ENCODE measurements around the gene RNF225. TPM values are rescaled to one million over a fixed set of nuclear protein-coding genes. Genes with fewer than 3 reads are reported as not detected.

RNF225 gene
- total and polyA plus RNA-seq, 2 of the 13 experiments (the other 11 are each of a cell fraction or from before 2014, with no cell fraction given), result not detected

DNA sequence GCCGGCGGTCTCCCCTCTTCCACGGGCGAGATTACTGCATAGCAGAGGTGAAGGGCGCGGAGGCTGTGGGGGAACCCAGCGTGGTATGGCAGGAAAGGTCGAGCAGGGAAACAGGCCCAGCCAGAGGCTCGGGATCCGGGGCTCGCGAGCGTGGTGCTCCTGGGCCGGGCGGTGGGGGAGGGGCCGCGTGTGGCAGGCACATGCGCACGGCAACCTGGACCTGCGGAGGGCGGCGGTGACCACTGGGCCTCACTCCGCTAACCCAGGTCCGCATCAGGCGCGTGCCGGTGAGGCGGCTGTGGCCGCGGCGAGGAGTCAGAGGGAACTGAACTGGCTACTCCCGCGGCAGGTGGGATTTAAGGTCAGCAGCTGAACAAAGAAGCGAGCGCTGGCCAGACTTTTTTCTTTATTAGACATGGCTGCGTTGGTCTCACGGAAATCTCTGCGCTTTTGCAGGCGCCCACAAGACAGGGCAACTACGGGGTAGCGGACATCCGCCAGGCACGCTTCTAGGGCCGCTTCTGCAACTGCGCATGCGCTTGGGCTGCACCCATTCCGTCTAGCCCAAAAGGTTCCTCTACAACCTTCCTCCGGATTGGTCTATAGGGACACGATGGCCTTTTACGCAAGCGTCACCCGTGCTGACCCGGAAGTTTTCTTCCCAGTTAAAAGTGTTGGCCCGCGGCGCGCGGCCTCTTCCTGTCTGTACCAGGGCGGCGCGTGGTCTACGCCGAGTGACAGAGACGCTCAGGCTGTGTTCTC, 8.7 kb upstream of the RNF225 start, which contains the start of gene RPS5 (continued):
- TF ChIP-seq ZNF142 (CRISPR knock-in tag; IDR thresholded peaks at IDR 0.05) (peak; percentile 74), PHF5A (CRISPR knock-in tag; IDR thresholded peaks at IDR 0.05; ENCODE audit: low read depth, unreplicated experiment) (no peak), MATR3 (CRISPR knock-in tag; IDR thresholded peaks at IDR 0.05) (no peak), ZBTB25 (CRISPR knock-in tag; IDR thresholded peaks at IDR 0.05) (peak; percentile 35; the same call in 1 of the 2 replicates), SP4 (CRISPR knock-in tag; IDR thresholded peaks at IDR 0.05) (peak; percentile 45; the same call in 1 of the 2 replicates), ZFY (CRISPR knock-in tag; IDR thresholded peaks at IDR 0.05) (peak; percentile 96), REL (CRISPR knock-in tag; conservative IDR thresholded peaks at IDR 0.05) (0 out of 2 replicates have a peak, but pooled peaks have one; percentile 90), RARA (CRISPR knock-in tag; IDR thresholded peaks at IDR 0.05) (0 out of 2 replicates have a peak, but pooled peaks have one; percentile 24), CBX1 (IDR thresholded peaks at IDR 0.05; ENCODE audit: low read depth) (no peak), FOXA3 (CRISPR knock-in tag; IDR thresholded peaks at IDR 0.05) (no peak; the same call in none of the 2 replicates), ZFP62 (CRISPR knock-in tag; IDR thresholded peaks at IDR 0.05) (no peak), ZMYM4 (CRISPR knock-in tag; IDR thresholded peaks at IDR 0.05) (peak; percentile 46)
- TF ChIP-seq, protein P1, sequence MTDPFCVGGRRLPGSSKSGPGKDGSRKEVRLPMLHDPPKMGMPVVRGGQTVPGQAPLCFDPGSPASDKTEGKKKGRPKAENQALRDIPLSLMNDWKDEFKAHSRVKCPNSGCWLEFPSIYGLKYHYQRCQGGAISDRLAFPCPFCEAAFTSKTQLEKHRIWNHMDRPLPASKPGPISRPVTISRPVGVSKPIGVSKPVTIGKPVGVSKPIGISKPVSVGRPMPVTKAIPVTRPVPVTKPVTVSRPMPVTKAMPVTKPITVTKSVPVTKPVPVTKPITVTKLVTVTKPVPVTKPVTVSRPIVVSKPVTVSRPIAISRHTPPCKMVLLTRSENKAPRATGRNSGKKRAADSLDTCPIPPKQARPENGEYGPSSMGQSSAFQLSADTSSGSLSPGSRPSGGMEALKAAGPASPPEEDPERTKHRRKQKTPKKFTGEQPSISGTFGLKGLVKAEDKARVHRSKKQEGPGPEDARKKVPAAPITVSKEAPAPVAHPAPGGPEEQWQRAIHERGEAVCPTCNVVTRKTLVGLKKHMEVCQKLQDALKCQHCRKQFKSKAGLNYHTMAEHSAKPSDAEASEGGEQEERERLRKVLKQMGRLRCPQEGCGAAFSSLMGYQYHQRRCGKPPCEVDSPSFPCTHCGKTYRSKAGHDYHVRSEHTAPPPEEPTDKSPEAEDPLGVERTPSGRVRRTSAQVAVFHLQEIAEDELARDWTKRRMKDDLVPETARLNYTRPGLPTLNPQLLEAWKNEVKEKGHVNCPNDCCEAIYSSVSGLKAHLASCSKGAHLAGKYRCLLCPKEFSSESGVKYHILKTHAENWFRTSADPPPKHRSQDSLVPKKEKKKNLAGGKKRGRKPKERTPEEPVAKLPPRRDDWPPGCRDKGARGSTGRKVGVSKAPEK (CRISPR knock-in tag; IDR thresholded peaks at IDR 0.05; ENCODE audit: borderline replicate concordance), result no peak
- TF ChIP-seq, protein P2, sequence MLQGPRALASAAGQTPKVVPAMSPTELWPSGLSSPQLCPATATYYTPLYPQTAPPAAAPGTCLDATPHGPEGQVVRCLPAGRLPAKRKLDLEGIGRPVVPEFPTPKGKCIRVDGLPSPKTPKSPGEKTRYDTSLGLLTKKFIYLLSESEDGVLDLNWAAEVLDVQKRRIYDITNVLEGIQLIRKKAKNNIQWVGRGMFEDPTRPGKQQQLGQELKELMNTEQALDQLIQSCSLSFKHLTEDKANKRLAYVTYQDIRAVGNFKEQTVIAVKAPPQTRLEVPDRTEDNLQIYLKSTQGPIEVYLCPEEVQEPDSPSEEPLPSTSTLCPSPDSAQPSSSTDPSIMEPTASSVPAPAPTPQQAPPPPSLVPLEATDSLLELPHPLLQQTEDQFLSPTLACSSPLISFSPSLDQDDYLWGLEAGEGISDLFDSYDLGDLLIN (CRISPR knock-in tag; IDR thresholded peaks at IDR 0.05; ENCODE audit: borderline replicate concordance), result no peak
- TF ChIP-seq, protein P3, sequence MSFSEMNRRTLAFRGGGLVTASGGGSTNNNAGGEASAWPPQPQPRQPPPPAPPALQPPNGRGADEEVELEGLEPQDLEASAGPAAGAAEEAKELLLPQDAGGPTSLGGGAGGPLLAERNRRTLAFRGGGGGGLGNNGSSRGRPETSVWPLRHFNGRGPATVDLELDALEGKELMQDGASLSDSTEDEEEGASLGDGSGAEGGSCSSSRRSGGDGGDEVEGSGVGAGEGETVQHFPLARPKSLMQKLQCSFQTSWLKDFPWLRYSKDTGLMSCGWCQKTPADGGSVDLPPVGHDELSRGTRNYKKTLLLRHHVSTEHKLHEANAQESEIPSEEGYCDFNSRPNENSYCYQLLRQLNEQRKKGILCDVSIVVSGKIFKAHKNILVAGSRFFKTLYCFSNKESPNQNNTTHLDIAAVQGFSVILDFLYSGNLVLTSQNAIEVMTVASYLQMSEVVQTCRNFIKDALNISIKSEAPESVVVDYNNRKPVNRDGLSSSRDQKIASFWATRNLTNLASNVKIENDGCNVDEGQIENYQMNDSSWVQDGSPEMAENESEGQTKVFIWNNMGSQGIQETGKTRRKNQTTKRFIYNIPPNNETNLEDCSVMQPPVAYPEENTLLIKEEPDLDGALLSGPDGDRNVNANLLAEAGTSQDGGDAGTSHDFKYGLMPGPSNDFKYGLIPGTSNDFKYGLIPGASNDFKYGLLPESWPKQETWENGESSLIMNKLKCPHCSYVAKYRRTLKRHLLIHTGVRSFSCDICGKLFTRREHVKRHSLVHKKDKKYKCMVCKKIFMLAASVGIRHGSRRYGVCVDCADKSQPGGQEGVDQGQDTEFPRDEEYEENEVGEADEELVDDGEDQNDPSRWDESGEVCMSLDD (CRISPR knock-in tag; IDR thresholded peaks at IDR 0.05; ENCODE audit: borderline replicate concordance), result no peak
